ENCODE results near the gene GBP5.

GRCh38 chr1:89262643-89263042 lies 10.0 kb downstream of the GBP5 start:
- TF ChIP-seq CTCF (IDR thresholded peaks at IDR 0.05) (no peak), POLR2A (IDR thresholded peaks at IDR 0.05) (no peak), POLR2AphosphoS5 (IDR thresholded peaks at IDR 0.05) (no peak)

Measured in breast epithelium (tissue), 3 donors.